ENCODE results near the gene RHBDF1. TPM values are rescaled to one million over a fixed set of nuclear protein-coding genes. Genes with fewer than 3 reads are reported as not detected.
"Not testable (repeated sequence)": the region's sequence is repeated elsewhere in the genome, so short reads cannot be mapped to it uniquely, and the experiment has no call there.

RHBDF1 gene
- total RNA-seq, 2 donors from 2014 or later: 55.4 to 79.5 TPM

- TF ChIP-seq CTCF (IDR thresholded peaks at IDR 0.05) (no peak), POLR2AphosphoS5 (IDR thresholded peaks at IDR 0.05) (no peak), POLR2A (IDR thresholded peaks at IDR 0.05) (no peak)
- Histone ChIP-seq H3K36me3 (no peaks in the 10 kb centered on the region), H3K27me3 (replicated peaks; ENCODE audit: insufficient read depth) (no peaks in the 10 kb centered on the region), H3K27ac (no peak overlapping the region), H3K4me3 (no peak overlapping the region), H3K9me3 (no peaks in the 10 kb centered on the region), H3K4me1 (replicated peaks) (no peaks in the 10 kb centered on the region)
- DNase-seq (ENCODE audit: low spot score): no peak
- 54% methylated on average over 6 of the region's 6 CpGs for WGBS
- intact Hi-C loops (cut with DNase I): no loop called here
Observed at GRCh38 chr16:34648-34987, 37.8 kb downstream of the RHBDF1 start.

- Histone ChIP-seq H3K27ac (no peak overlapping the region), H3K27me3 (replicated peaks; ENCODE audit: insufficient read depth) (no peaks in the 10 kb centered on the region), H3K4me1 (replicated peaks) (no peaks in the 10 kb centered on the region), H3K9me3 (no peaks in the 10 kb centered on the region), H3K4me3 (no peak overlapping the region), H3K36me3 (no peaks in the 10 kb centered on the region)
- intact Hi-C loops (cut with DNase I): no loop called here
- no peak for DNase-seq (ENCODE audit: low spot score)
- 84% methylated on average over 21 of the region's 21 CpGs for WGBS
- TF ChIP-seq CTCF (IDR thresholded peaks at IDR 0.05): no peak
- no peak for TF ChIP-seq POLR2AphosphoS5 (IDR thresholded peaks at IDR 0.05)
- no peak for TF ChIP-seq POLR2A (IDR thresholded peaks at IDR 0.05)
Observed at GRCh38 chr16:33877-34647, 38.4 kb downstream of the RHBDF1 start.

GRCh38 chr16:33154-33876 lies 39.1 kb downstream of the RHBDF1 start:
- H3K27me3 ChIP-seq (replicated peaks; ENCODE audit: insufficient read depth); H3K9me3 ChIP-seq; DNase-seq (ENCODE audit: low spot score); H3K27ac ChIP-seq; H3K4me1 ChIP-seq (replicated peaks); H3K36me3 ChIP-seq; intact Hi-C loops (cut with DNase I); H3K4me3 ChIP-seq: not testable (repeated sequence)
- 88% methylated on average over 3 of the region's 8 CpGs for WGBS

- H3K36me3 ChIP-seq; H3K27me3 ChIP-seq (replicated peaks; ENCODE audit: insufficient read depth); H3K9me3 ChIP-seq; DNase-seq (ENCODE audit: low spot score); H3K27ac ChIP-seq; H3K4me1 ChIP-seq (replicated peaks); intact Hi-C loops (cut with DNase I); H3K4me3 ChIP-seq: not testable (repeated sequence)
- WGBS: 80% methylated on average over 1 of the region's 7 CpGs
Observed at GRCh38 chr16:30627-31026, 41.8 kb downstream of the RHBDF1 start.

- H3K27me3 ChIP-seq (replicated peaks; ENCODE audit: insufficient read depth); intact Hi-C loops (cut with DNase I): not testable (repeated sequence)
- no CpG with 5 or more reads among the region's 5 CpGs for WGBS
Observed at GRCh38 chr16:25926-26348, 46.5 kb downstream of the RHBDF1 start.

GRCh38 chr16:24151-24550 lies 48.3 kb downstream of the RHBDF1 start:
- intact Hi-C loops (cut with DNase I); H3K4me1 ChIP-seq (replicated peaks); DNase-seq (ENCODE audit: low spot score); H3K27me3 ChIP-seq (replicated peaks; ENCODE audit: insufficient read depth); H3K36me3 ChIP-seq; H3K4me3 ChIP-seq; H3K9me3 ChIP-seq; H3K27ac ChIP-seq: not testable (repeated sequence)
- 86% methylated on average over 12 of the region's 22 CpGs for WGBS

More at GRCh38 chr16:25926-26348, 46.5 kb downstream of the RHBDF1 start:
- H3K4me3 ChIP-seq; DNase-seq (ENCODE audit: low spot score); H3K4me1 ChIP-seq (replicated peaks); H3K9me3 ChIP-seq; H3K27ac ChIP-seq; H3K36me3 ChIP-seq: not testable (repeated sequence)

- 89% methylated on average over 12 of the region's 12 CpGs for WGBS
- DNase-seq (ENCODE audit: low spot score); H3K4me3 ChIP-seq; H3K4me1 ChIP-seq (replicated peaks); H3K9me3 ChIP-seq; H3K27ac ChIP-seq; intact Hi-C loops (cut with DNase I); H3K27me3 ChIP-seq (replicated peaks; ENCODE audit: insufficient read depth); H3K36me3 ChIP-seq: not testable (repeated sequence)
Observed at GRCh38 chr16:20886-21285, 51.5 kb downstream of the RHBDF1 start.

GRCh38 chr16:17062-17765 lies 55.2 kb downstream of the RHBDF1 start:
- intact Hi-C loops (cut with DNase I); H3K27me3 ChIP-seq (replicated peaks; ENCODE audit: insufficient read depth): not testable (repeated sequence)
- WGBS: 94% methylated on average over 17 of the region's 20 CpGs

More at GRCh38 chr16:17062-17765, 55.2 kb downstream of the RHBDF1 start:
- not testable (repeated sequence) for H3K27ac ChIP-seq; H3K4me3 ChIP-seq; H3K9me3 ChIP-seq; DNase-seq (ENCODE audit: low spot score); H3K4me1 ChIP-seq (replicated peaks); H3K36me3 ChIP-seq

All from prostate gland (tissue), 2 donors.